ENCODE results near the gene ETV6.

DNA sequence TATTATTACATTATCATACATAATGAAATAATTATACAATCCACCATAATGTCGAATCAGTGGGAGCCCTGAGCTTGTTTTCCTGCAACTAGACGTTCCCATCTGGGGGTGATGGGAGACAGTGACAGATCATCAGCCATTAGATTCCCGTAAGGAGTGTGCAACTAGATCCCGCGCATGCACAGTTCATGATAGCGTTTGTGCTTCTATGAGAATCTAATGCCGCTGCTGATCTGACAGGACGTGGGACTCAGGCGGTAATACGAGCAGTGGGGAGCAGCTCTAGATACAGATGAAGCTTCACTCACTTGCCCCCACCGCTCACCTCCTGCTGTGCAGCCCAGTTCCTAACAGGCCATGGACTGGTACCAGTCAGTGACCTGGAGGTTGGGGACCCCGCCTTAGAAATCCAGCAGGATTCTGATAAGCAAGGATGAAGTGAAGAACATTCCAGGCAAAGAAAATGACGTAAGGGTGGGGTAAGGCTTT is 204.6 kb downstream of the ETV6 start:
- TF ChIP-seq, protein P1, sequence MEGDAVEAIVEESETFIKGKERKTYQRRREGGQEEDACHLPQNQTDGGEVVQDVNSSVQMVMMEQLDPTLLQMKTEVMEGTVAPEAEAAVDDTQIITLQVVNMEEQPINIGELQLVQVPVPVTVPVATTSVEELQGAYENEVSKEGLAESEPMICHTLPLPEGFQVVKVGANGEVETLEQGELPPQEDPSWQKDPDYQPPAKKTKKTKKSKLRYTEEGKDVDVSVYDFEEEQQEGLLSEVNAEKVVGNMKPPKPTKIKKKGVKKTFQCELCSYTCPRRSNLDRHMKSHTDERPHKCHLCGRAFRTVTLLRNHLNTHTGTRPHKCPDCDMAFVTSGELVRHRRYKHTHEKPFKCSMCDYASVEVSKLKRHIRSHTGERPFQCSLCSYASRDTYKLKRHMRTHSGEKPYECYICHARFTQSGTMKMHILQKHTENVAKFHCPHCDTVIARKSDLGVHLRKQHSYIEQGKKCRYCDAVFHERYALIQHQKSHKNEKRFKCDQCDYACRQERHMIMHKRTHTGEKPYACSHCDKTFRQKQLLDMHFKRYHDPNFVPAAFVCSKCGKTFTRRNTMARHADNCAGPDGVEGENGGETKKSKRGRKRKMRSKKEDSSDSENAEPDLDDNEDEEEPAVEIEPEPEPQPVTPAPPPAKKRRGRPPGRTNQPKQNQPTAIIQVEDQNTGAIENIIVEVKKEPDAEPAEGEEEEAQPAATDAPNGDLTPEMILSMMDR (optimal IDR thresholded peaks at IDR 0.05 in 1 of 3, IDR thresholded peaks at IDR 0.05 in 1 of 3, conservative IDR thresholded peaks at IDR 0.05 in 1 of 3; ENCODE audit: extremely low read depth in 1 of 3, insufficient read depth in 2 of 3, low read length in 3 of 3) = no peak
- no peak for TF ChIP-seq EZH2 (IDR thresholded peaks at IDR 0.05; ENCODE audit: low read length)
